Mucosa of descending colon (tissue), 3 donors: ENCODE measurements around the gene TSPAN32. TPM values are rescaled to one million over a fixed set of nuclear protein-coding genes. Genes with fewer than 3 reads are reported as not detected.

ENCODE experiments used
- ATAC-seq: fragments of 200-7000 bp; cut with Tn5 transposase; one replicate; pipeline ENCODE4 v1.9.1; 2020; ENCODE audit warnings: mild to moderate bottlenecking, moderate library complexity
- DNase-seq, 3 donors: peaks; one replicate each; pipeline ENCODE4 v3.0.0-alpha.2; 2020
- H3K36me3 ChIP-seq: fragments of 200-600 bp; one replicate; pipeline ENCODE4 v1.8.0; 2021; ENCODE audit warnings: low read depth, mild to moderate bottlenecking
- H3K4me1 ChIP-seq: fragments of 200-600 bp; one replicate; pipeline ENCODE4 v1.8.0; 2021; ENCODE audit warnings: low read depth, mild to moderate bottlenecking
- H3K4me3 ChIP-seq: fragments of 200-600 bp; one replicate; pipeline ENCODE4 v1.8.0; 2021; ENCODE audit warnings: mild to moderate bottlenecking
- H3K9me3 ChIP-seq: fragments of 200-600 bp; one replicate; pipeline ENCODE4 v1.8.0; 2021; ENCODE audit warnings: mild to moderate bottlenecking
- CTCF ChIP-seq: fragments of 200-600 bp; IDR thresholded peaks from one replicate; pipeline ENCODE4 v1.8.0; 2022; ENCODE audit warnings: antibody characterized with exemption, mild to moderate bottlenecking
- intact Hi-C, 2 donors: fragments of 100-400 bp; cut with DNase I in 1 of 2; cut with micrococcal nuclease in 1 of 2; formaldehyde crosslinking; loops; one replicate each; pipeline versions ENCODE4 v1.11.0 to v1.11.1; 2022; cut with DNase I, micrococcal nuclease
- total RNA-seq, 3 donors: library from RNA; stranded (reverse); fragmentation: NEBNext Ultra II Directional in 2 of 3; extraction: Animal tissue kit (Norgen Biotek cat#: 25700) in 2 of 3; gene quantifications; one replicate each; pipeline versions ENCODE4 v1.2.1 to v1.2.4, GENCODE V29; 2021 to 2023
- donor health status: DM: no; HTN: no; CAD: no; lungs with moderate emphysema.
- donor health status: DM: no; HTN: no; CAD: no.
- donor health status: DM: no; HTN: yes; CAD: no.

Gene TSPAN32
- total RNA-seq, 3 donors from 2014 or later: 1.2 to 2.8 (median 2.6) TPM

- Histone ChIP-seq H3K4me1 (peaks cover 32% of the 10 kb centered on the region), H3K36me3 (no peaks in the 10 kb centered on the region), H3K9me3 (no peaks in the 10 kb centered on the region), H3K4me3 (no peak overlapping the region)
- peak; percentile 47 to 72 (median 63) for DNase-seq
- intact Hi-C loops: no loop called here
- TF ChIP-seq CTCF: no peak
- ATAC-seq: peak; percentile 46
These were observed 32.8 kb upstream of the TSPAN32 start for GRCh38 chr11:2268729-2269600.

GRCh38 chr11:2269601-2270321, 32.1 kb upstream of the TSPAN32 start:
- ATAC-seq (peak; percentile 79), DNase-seq (peak; percentile 75 to 82 (median 77))
- Histone ChIP-seq H3K9me3 (no peaks in the 10 kb centered on the region), H3K4me3 (no peak overlapping the region), H3K36me3 (no peaks in the 10 kb centered on the region), H3K4me1 (peaks cover 32% of the 10 kb centered on the region)
- TF ChIP-seq CTCF: no peak
- intact Hi-C loops: no loop called here

GRCh38 chr11:2270322-2271076, 31.3 kb upstream of the TSPAN32 start, which contains the start of gene ASCL2:
Gene ASCL2 (minus strand): TSS chr11:2270588. CDS start chr11:2270332, 256 bp downstream.
- ATAC-seq: peak; percentile 28
- Histone ChIP-seq H3K4me3 (no peak within 1 kb of the TSS), H3K36me3 (no peaks in the 10 kb centered on the region), H3K4me1 (peaks cover 32% of the 10 kb centered on the region), H3K9me3 (no peaks in the 10 kb centered on the region)
- TF ChIP-seq CTCF: no peak
- intact Hi-C loops: no loop called here
- DNase-seq: peak in 2 of 3 donors; percentile 23 to 63

GRCh38 chr11:2271077-2271326, 30.8 kb upstream of the TSPAN32 start:
- Histone ChIP-seq H3K4me3 (no peak overlapping the region), H3K36me3 (no peaks in the 10 kb centered on the region), H3K9me3 (no peaks in the 10 kb centered on the region), H3K4me1 (peaks cover 32% of the 10 kb centered on the region)
- ATAC-seq (peak; percentile 15), DNase-seq (peak in 2 of 3 donors; percentile 36 to 66)
- intact Hi-C loops: no loop called here
- no peak for TF ChIP-seq CTCF

- intact Hi-C loops: no loop called here
- no peak for TF ChIP-seq CTCF
- H3K4me1 ChIP-seq: peaks cover 32% of the 10 kb centered on the region
- no peaks in the 10 kb centered on the region for H3K9me3 ChIP-seq
- DNase-seq (peak in 1 of 3 donors; percentile 43), ATAC-seq (no peak)
- no peak overlapping the region for H3K4me3 ChIP-seq
- no peaks in the 10 kb centered on the region for H3K36me3 ChIP-seq
These were observed 30.2 kb upstream of the TSPAN32 start for GRCh38 chr11:2271327-2272227.
